GM18499 (cell line): Measurements from ENCODE around the gene OR10T2.
"Not testable (repeated sequence)": the region's sequence is repeated elsewhere in the genome, so short reads cannot be mapped to it uniquely, and the experiment has no call there.

Experiments
- ATAC-seq: cut with Tn5 transposase; IDR thresholded peaks from one replicate; pipeline ENCODE4 v1.9.1; 2021; ENCODE audit warnings: moderate number of reproducible peaks; ENCODE audit not compliant: insufficient read depth, unreplicated experiment

Gene OR10T2

GRCh38 chr1:158357441-158357840 is 41.8 kb downstream of the OR10T2 start:
- ATAC-seq, result no peak

GRCh38 chr1:158356616-158357015 is 42.6 kb downstream of the OR10T2 start:
- ATAC-seq, result no peak

- ATAC-seq, result no peak
Measured at GRCh38 chr1:158355773-158356285, 43.4 kb downstream of the OR10T2 start.

- no peak for ATAC-seq
Measured at GRCh38 chr1:158354255-158354654, 45.0 kb downstream of the OR10T2 start.

DNA sequence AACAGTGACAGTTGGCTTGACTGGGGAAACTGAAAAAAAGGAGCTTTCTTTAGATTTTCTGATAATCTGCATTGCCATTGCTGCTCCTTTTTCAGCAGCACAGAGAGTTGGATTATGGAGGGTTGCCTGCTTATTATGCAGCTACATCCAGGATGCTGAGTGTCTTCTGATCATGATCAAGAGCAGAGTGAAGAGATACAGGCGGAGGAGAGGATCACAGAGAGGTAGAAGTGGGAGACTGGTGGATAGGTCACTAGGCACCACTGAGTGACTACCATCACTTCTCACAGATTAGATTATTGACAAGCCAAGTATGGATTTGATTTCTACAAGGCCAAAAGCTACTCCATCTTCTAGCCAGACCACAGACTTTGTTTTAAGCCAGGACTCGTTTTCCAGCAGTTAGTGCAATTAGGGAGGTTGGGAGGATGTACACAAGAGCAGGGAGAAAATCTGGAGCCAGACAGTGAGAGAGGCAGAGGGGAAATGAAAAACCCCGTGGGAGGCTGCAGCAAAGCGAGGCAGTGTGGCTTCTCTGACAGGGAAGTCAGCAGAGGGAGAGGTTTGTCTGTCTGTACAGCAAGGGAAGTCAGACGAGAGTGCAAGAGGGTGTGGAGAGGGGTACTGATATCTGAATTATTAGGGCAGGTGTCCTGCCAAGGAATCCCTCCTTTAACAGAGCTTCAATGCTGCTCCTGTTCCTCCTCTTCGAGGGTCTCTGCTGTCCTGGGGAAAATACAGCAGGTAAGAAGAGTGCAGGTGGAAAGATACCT is 45.8 kb downstream of the OR10T2 start, which contains the start of gene CD1E:
Gene CD1E, plus strand, starts transcription at position 592 of the 773 bp plus-strand sequence. Its CDS starts 95 bp downstream, at position 687.
- no peak for ATAC-seq

DNA sequence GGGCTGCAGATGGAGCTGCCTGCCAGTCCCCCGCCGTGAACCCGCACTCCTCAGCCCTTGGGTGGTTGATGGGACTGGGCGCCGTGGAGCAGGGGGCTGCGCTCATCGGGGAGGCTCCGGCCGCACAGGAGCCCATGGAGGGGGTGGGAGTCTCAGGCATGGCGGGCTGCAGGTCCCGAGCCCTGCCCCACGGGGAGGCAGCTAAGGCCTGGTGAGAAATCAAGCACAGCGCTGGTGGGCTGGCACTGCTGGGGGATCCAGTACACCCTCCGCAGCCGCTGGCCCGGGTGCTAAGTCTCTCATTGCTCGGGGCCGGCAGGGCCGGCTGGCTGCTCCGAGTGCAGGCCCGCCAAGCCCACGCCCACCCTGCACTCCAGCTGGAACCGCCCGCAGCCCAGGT is 50.3 kb downstream of the OR10T2 start:
- not testable (repeated sequence) for ATAC-seq
